GM10248 (cell line): ENCODE data around the gene LYSMD1.

Source experiments
- CTCF ChIA-PET: fragments of 300-600 bp; sonication (Branson Sonifier 250); formaldehyde crosslinking; extraction: SDS; loops from one replicate; lab custom pipeline; 2021; ENCODE audit warnings: antibody characterized with exemption; lab: Yijun Ruan, JAX
- POLR2A ChIA-PET: fragments of 350-650 bp; sonication (Branson Sonifier 250); formaldehyde crosslinking; extraction: SDS; loops from one replicate; lab custom pipeline; 2020; ENCODE audit warnings: antibody characterized with exemption; lab: Yijun Ruan, JAX
- DNase-seq: peaks from one replicate; pipeline ENCODE4 v3.0.0; 2012; ENCODE audit errors: extremely low spot score
- TF ChIP-seq, protein P1 (sequence below): IDR thresholded peaks from 2 replicates; pipeline ENCODE4 v1.5.1; 2012; ENCODE audit warnings: mild to moderate bottlenecking, low read depth; ENCODE audit errors: extremely low read depth, missing control alignments, control extremely low read depth

Gene LYSMD1

GRCh38 chr1:151175041-151175741 lies 9.5 kb upstream of the LYSMD1 start:
- POLR2A ChIA-PET = no interaction called here
- CTCF ChIA-PET = interaction anchor here (0.7 to 1.7 kb wide), 13 partner anchors 9 to 77 kb away, joined by 3 to 6 read pairs (median 4); partner anchors contain the start of genes TNFAIP8L2 and VPS72
- TF ChIP-seq, protein P1, sequence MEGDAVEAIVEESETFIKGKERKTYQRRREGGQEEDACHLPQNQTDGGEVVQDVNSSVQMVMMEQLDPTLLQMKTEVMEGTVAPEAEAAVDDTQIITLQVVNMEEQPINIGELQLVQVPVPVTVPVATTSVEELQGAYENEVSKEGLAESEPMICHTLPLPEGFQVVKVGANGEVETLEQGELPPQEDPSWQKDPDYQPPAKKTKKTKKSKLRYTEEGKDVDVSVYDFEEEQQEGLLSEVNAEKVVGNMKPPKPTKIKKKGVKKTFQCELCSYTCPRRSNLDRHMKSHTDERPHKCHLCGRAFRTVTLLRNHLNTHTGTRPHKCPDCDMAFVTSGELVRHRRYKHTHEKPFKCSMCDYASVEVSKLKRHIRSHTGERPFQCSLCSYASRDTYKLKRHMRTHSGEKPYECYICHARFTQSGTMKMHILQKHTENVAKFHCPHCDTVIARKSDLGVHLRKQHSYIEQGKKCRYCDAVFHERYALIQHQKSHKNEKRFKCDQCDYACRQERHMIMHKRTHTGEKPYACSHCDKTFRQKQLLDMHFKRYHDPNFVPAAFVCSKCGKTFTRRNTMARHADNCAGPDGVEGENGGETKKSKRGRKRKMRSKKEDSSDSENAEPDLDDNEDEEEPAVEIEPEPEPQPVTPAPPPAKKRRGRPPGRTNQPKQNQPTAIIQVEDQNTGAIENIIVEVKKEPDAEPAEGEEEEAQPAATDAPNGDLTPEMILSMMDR = no peak
- no peak for DNase-seq

- DNase-seq = no peak
- CTCF ChIA-PET = interaction anchor here (1.3 to 2.0 kb wide), 7 partner anchors 8 to 175 kb away, joined by 3 to 7 read pairs (median 4); partner anchors contain the start of gene TNFAIP8L2
- POLR2A ChIA-PET = no interaction called here
- TF ChIP-seq, protein P1 = no peak
These were observed 5.5 kb upstream of the LYSMD1 start for GRCh38 chr1:151171190-151171589.

GRCh38 chr1:151167116-151167515 lies 1.4 kb upstream of the LYSMD1 start:
- ChIA-PET POLR2A (no interaction called here), CTCF (interaction anchor here (1.1 to 3.6 kb wide), 6 partner anchors 10 to 142 kb away, joined by 3 to 16 read pairs (median 3); partner anchors contain the start of genes TNFAIP8L2 and VPS72)
- DNase-seq = no peak
- TF ChIP-seq, protein P1 = no peak

GRCh38 chr1:151166505-151166956 lies 829 bp upstream of the LYSMD1 start:
- POLR2A ChIA-PET = interaction anchor here (0.6 kb wide), 1 partner anchor 103 kb away, joined by 3 read pairs; no protein-coding TSS in a partner anchor
- TF ChIP-seq, protein P1 = no peak
- CTCF ChIA-PET = interaction anchor here (1.5 to 3.6 kb wide), 4 partner anchors 10 to 142 kb away, joined by 3 to 16 read pairs (median 3); partner anchors contain the start of gene TNFAIP8L2
- no peak for DNase-seq

- TF ChIP-seq, protein P1 = no peak
- POLR2A ChIA-PET = interaction anchor here (0.6 to 1.1 kb wide), 3 partner anchors 9 to 56 kb away, joined by 3 read pairs; partner anchors contain the start of genes TNFAIP8L2 and VPS72
- DNase-seq = no peak
- CTCF ChIA-PET = interaction anchor here (1.4 to 3.6 kb wide), 5 partner anchors 8 to 87 kb away, joined by 3 to 16 read pairs (median 5); partner anchors contain the start of gene TNFAIP8L2
These were observed 393 bp downstream of the LYSMD1 start for GRCh38 chr1:151165281-151165737.

DNA sequence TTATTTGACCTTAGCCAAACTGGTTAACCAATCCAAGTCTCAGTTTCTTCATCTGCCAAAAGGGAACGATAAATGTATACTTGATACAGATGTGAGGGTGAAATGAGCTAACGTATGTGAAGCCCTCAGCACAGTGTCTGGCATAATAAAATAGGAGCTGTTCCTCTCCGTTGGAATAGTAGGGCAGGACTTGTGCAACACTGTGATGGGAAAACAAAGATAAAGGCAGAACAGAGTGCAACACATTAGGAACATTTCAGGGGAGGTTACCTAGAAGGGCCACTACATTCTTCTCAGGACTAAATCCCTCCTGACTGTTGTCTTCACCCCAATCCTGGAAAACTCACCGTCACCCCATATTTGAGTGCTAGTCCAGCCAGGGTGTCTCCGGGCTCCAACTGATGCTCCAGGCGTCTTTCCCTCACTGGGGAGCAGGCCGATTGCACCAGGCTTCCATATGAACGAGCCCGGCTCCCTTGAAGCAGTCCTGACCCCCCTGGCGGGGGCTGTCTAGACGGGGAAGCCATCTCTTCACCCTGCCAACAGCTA lies 896 bp downstream of the LYSMD1 start:
- TF ChIP-seq, protein P1 = no peak
- DNase-seq = no peak
- CTCF ChIA-PET = interaction anchor here (1.4 to 3.6 kb wide), 5 partner anchors 8 to 87 kb away, joined by 3 to 16 read pairs (median 5); partner anchors contain the start of gene TNFAIP8L2
- POLR2A ChIA-PET = interaction anchor here (0.6 to 1.1 kb wide), 3 partner anchors 8 to 55 kb away, joined by 3 read pairs; partner anchors contain the start of genes TNFAIP8L2 and VPS72
